ENCODE data around the gene ACBD5.
"Not testable (repeated sequence)": the region's sequence is repeated elsewhere in the genome, so short reads cannot be mapped to it uniquely, and the experiment has no call there.

DNA sequence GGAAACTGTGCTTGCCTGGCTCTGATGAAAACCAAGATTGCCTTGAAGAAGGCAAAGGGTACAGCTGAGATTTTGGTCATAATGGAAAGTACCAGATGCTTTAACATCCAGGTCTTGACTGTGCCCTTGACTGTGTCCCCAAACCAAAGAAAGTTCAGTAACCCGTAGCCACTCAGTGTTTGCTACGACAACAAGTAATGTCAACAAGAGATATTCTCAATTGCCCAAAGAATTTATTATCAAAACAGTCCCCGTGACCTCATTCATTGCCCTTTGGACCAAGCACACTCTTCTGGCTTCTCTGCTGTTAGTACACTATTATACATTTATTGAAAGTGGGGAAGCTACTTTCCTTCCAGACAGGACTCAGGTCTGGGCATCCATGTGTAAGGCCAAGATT, 25.4 kb upstream of the ACBD5 start:
- TF ChIP-seq, protein P1, sequence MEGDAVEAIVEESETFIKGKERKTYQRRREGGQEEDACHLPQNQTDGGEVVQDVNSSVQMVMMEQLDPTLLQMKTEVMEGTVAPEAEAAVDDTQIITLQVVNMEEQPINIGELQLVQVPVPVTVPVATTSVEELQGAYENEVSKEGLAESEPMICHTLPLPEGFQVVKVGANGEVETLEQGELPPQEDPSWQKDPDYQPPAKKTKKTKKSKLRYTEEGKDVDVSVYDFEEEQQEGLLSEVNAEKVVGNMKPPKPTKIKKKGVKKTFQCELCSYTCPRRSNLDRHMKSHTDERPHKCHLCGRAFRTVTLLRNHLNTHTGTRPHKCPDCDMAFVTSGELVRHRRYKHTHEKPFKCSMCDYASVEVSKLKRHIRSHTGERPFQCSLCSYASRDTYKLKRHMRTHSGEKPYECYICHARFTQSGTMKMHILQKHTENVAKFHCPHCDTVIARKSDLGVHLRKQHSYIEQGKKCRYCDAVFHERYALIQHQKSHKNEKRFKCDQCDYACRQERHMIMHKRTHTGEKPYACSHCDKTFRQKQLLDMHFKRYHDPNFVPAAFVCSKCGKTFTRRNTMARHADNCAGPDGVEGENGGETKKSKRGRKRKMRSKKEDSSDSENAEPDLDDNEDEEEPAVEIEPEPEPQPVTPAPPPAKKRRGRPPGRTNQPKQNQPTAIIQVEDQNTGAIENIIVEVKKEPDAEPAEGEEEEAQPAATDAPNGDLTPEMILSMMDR (IDR thresholded peaks at IDR 0.05; ENCODE audit: poor library complexity): not testable (repeated sequence)
- TF ChIP-seq EZH2phosphoT487 (IDR thresholded peaks at IDR 0.05; ENCODE audit: low read depth, severe bottlenecking, unreplicated experiment): not testable (repeated sequence)

Measured in hepatocyte (in vitro differentiated cells).